Motor neuron (in vitro differentiated cells): ENCODE data around the gene CNTN5. TPM values are rescaled to one million over a fixed set of nuclear protein-coding genes. Genes with fewer than 3 reads are reported as not detected.
A peak's percentile ranks its signal among the peaks of the same experiment; 100 is the strongest.

ENCODE experiments used
- ATAC-seq, 8 experiments: fragments of 200-7000 bp; cut with Tn5 transposase; replicated peaks in 6 of 8; 2 replicates each; pipeline ENCODE4 v1.8.0; 2021; ENCODE audit warnings: mild to moderate bottlenecking in 8 of 8, moderate library complexity in 8 of 8
- H3K27ac ChIP-seq, 2 donors: fragments of 250-450 bp; sonication (Bioruptor Pico); 2 replicates each; pipeline ENCODE4 v1.9.0; 2021; ENCODE audit warnings: antibody characterized with exemption in 2 of 2, mild to moderate bottlenecking in 2 of 2, moderate library complexity in 1 of 2
- H3K4me1 ChIP-seq, 2 donors: fragments of 250-450 bp; sonication (Bioruptor Pico); replicated peaks in 1 of 2; 2 replicates each; pipeline ENCODE4 v1.6.1; 2021; ENCODE audit warnings: antibody characterized with exemption in 2 of 2, mild to moderate bottlenecking in 2 of 2, moderate library complexity in 1 of 2
- H3K4me3 ChIP-seq, 5 donors: fragments of 250-450 bp; sonication (Bioruptor Pico); 2 replicates each; pipeline ENCODE4 v1.9.0; 2021; ENCODE audit warnings: antibody characterized with exemption in 5 of 5, mild to moderate bottlenecking in 5 of 5, moderate library complexity in 4 of 5
- WGBS, 10 experiments: fragments of 450-650 bp; shearing (Covaris generic); methylation state at CpG; one replicate each; pipeline ENCODE4 v1.0.0; 2022; 5-methylcytosine and 5-hydroxymethylcytosine counted together
- in situ Hi-C, 9 experiments: fragments of 400-800 bp; cut with MboI; loops; one replicate each; pipeline ENCODE4 v1.15.0; 2021; ENCODE audit warnings: low sequenced_read_pairs in 9 of 9, low pct_unique_long_range_greater_than_20kb in 2 of 9; ENCODE audit not compliant: unreplicated experiment in 9 of 9
- total RNA-seq, 8 experiments: library from RNA; unstranded; fragments of 300-600 nt; gene quantifications; 2 replicates each; pipeline versions ENCODE4 v1.2.3 to v1.2.4, GENCODE V29; 2022

CNTN5 gene
- total RNA-seq, 8 experiments from 2014 or later: 3.1 to 22.7 (median 14.1) TPM; not detected in 2

DNA sequence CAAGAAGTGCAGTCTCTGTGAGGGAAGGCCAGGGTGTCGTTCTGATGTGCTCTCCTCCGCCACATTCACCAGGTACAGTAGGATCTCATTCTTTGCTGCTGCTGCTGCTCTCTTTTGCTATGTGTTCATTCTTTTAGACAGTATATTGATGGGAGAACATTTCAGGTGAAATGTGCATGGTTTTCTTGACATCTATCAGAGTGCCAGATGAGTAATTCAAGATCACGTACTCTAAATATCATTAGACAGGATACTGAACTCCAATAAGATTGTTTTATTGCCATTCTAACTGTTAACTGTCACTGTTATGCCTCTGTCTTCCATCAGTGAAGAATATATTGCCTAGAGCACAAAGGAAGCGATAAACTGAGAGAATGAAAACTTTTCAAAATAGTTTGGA is 895.3 kb downstream of the CNTN5 start:
- in situ Hi-C loops: no loop called here

DNA sequence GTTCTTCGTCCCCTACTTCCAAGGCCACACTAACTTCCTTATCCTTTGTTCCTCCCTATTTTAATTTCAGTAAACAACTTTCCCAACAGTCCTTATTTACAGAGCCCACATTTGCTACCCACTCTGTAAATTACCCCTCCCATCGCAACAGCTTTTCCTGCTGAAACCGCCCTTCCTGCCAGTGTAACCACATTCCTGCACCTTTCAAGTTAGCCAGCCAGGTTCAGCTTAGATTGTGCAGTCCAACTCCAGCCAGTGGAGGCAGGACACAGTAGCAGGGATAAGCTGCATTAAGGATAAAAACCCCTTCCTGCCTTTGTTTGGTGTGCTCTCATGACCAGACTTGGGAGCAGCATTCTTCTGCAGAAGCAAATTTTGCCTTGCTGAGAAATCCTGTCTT is 898.0 kb downstream of the CNTN5 start:
- Histone ChIP-seq H3K4me1 (no peaks in the 10 kb centered on the region), H3K27ac (no peak overlapping the region), H3K4me3 (no peak overlapping the region)
- in situ Hi-C loops: no loop called here
- no peak for ATAC-seq
- 0 to 90% (median 40%) methylated on average over 1 to 3 of the region's 3 CpGs; no CpG with 5 or more reads in 1 of the 10 experiments for WGBS, 10 experiments

More for the DNA sequence above, 895.3 kb downstream of the CNTN5 start:
- 6 to 100% (median 73%) methylated on average over 1 to 4 of the region's 4 CpGs for WGBS, 10 experiments
- Histone ChIP-seq H3K27ac (no peak overlapping the region), H3K4me3 (no peak overlapping the region), H3K4me1 (no peaks in the 10 kb centered on the region)
- ATAC-seq: no peak

DNA sequence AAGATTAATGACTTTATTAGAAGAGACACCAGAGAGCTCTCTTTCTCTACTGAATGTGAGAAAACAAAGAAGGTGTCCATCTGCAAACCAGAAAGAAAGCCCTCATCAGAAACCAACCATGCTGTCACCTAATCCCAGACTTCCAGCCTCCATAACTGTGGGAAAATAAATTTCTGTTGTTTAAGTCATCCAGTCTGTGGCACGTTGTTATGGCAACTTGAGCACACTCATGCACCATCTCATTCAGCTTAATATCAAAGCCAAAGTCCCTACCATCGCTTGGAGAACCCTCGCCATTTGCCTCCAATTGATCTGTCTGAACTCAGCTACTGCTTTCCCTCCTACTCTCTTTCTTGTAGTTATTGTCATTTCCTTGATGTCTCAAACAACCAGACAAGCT is 900.2 kb downstream of the CNTN5 start:
- 0 to 100% (median 60%) methylated on average over 1 to 3 of the region's 3 CpGs; no CpG with 5 or more reads in 1 of the 10 experiments for WGBS, 10 experiments
- in situ Hi-C loops: no loop called here
- H3K4me3 ChIP-seq: no peak overlapping the region
- H3K27ac ChIP-seq: no peak overlapping the region
- ATAC-seq: no peak
- H3K4me1 ChIP-seq: no peaks in the 10 kb centered on the region

DNA sequence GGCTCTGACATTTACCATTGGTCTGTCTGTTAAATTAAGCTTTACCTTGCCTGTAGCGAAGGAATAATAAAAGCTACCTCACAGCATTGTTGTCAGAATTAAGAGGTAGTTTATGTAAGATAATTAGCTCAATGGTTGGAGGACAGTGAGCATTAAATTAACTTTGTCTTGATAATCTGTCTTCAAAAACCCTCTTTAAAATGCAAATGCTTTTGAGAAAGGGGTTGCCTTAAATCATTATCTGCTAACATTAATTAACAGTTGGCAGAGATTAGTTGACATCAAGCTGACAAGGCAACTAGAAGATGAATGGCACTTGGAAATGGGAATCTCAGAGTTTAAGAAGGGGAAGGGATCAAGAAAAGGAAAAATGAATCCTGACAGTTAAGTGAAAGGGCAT is 905.2 kb downstream of the CNTN5 start:
- WGBS, 10 experiments: 0 to 100% methylated on average over 1 of the region's 1 CpG; no CpG with 5 or more reads in 8 of the 10 experiments
- in situ Hi-C loops: no loop called here
- H3K27ac ChIP-seq: no peak overlapping the region
- no peak for ATAC-seq
- H3K4me1 ChIP-seq: no peaks in the 10 kb centered on the region
- H3K4me3 ChIP-seq: no peak overlapping the region

DNA sequence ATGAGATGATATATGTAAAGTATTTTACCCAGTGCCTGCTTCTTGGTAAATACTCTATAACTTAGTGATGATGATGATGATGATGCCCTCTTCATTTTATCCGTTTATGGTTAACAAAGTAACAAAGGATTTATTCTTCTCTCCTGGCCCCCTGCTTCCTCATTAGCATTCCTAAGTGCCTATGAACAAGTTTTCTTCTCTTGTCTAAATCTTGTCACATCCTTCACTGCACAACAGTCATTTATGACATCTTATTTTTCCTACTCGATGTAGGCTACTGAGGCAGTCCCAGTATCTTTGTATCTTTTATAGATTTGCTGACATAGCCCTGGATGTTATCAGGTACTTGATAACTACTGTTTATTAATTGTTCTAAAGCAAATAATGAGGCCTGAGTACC is 911.9 kb downstream of the CNTN5 start:
- Histone ChIP-seq H3K4me3 (no peak overlapping the region), H3K4me1 (no peaks in the 10 kb centered on the region), H3K27ac (no peak overlapping the region)
- 8 to 83% (median 65%) methylated on average over 1 to 2 of the region's 2 CpGs for WGBS, 10 experiments
- no peak for ATAC-seq
- in situ Hi-C loops: no loop called here

DNA sequence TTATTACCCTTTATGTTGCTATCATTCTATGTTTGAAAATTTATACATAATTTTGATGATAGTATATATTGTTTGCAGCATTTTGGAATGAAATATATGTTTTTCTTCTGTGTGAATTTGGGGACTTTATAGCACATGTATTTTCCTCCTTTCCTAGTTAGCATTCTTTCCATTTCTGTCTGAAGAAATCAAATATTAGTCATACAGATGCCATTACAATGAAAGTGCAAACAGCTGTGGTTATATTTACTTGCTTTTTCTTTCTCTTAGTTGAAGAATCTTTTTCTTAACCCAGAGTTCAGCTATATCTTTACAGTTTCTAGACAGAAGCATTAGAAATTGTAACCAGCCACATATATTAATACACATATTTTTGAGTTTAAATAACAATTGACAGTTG is 913.3 kb downstream of the CNTN5 start:
- ATAC-seq: no peak
- Histone ChIP-seq H3K27ac (no peak overlapping the region), H3K4me1 (no peaks in the 10 kb centered on the region), H3K4me3 (no peak overlapping the region)
- in situ Hi-C loops: no loop called here

DNA sequence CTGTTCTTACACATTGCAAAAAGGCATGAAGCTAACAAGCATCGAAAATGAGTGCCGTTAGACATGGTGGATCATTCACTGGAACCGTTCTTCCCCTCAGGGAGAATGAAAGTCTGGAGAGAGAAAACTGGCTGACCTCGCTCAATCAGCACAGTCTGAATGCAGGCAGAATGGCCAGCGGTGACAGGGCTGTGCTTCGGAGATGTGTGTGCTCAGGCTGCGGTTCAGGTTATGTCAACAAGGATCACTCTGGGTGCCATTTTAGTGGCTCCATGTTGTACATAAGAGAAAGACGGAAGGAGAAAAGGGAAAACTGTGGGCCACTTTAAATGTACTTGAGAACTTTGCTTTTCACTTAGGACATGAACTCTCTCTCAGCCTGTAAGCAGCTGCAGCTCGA is 916.6 kb downstream of the CNTN5 start:
- H3K4me1 ChIP-seq: no peaks in the 10 kb centered on the region
- no peak overlapping the region for H3K4me3 ChIP-seq
- 0 to 100% (median 72%) methylated on average over 1 to 6 of the region's 9 CpGs; no CpG with 5 or more reads in 1 of the 10 experiments for WGBS, 10 experiments
- no peak for ATAC-seq
- in situ Hi-C loops: no loop called here
- no peak overlapping the region for H3K27ac ChIP-seq

DNA sequence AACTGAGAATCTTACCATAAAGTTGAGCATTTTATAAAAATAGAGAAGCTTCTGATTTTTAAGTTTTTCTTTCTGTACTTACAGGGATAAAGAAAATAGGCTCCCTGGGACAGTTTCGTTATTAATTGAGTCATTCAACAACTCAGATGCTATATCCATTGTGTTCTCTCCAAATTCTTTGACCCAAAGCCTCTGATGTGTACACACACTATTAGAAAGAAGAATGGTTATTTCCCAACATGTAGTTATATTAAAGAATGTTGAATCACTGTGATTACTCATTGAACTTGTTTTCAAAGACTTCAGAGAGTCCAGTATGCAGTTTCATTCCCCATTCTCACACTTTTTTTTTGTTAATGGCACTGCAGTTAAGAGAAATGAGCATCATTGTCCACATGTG is 932.1 kb downstream of the CNTN5 start:
- in situ Hi-C loops: no loop called here
- peak in 1 of 8 experiments; percentile 38 for ATAC-seq
- WGBS, 10 experiments: 0 to 90% (median 82%) methylated on average over 1 of the region's 1 CpG; no CpG with 5 or more reads in 2 of the 10 experiments

DNA sequence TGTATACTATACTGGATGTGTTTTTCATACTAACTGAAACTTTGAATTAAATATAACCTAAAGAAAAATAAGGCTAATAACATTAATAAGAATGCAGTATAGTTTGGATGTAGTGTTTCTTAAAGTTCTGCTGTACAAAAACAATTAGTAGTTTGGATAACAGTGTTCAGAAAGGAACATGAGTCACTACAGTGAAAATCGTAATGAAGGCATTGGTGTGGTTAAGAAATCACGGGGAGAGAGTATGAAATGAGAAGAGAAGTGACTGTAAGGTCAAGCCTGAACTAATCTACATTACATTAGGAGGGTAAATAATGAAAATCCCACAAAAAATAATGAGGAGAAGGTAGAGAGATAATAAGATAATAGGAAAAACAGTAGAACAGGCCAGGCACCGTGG is 939.8 kb downstream of the CNTN5 start:
- 7 to 91% (median 67%) methylated on average over 2 to 3 of the region's 3 CpGs for WGBS, 10 experiments
- ATAC-seq: no peak
- H3K4me3 ChIP-seq: no peak overlapping the region
- H3K27ac ChIP-seq: no peak overlapping the region
- in situ Hi-C loops: no loop called here
- H3K4me1 ChIP-seq: no peaks in the 10 kb centered on the region

More for the DNA sequence above, 932.1 kb downstream of the CNTN5 start:
- H3K4me3 ChIP-seq: no peak overlapping the region
- no peaks in the 10 kb centered on the region for H3K4me1 ChIP-seq
- no peak overlapping the region for H3K27ac ChIP-seq

DNA sequence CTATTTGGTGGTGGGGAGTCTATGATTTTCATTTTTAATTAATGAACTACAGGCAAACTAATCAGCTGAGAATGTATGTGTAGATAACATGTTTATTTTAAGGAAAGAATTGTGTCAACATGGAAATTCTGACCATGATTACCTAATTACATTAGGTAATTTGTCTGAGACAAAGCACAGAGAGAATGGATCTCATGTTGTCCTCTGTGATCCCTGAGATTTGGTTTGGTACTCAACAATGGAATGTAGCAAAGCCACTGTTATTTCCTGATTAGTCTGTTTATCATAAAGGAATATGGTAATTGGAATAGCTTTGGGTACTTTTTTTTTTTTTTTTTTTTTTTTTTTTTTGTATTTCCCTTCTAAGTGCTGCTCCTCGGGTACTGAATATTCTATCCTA is 947.6 kb downstream of the CNTN5 start:
- in situ Hi-C loops: no loop called here

DNA sequence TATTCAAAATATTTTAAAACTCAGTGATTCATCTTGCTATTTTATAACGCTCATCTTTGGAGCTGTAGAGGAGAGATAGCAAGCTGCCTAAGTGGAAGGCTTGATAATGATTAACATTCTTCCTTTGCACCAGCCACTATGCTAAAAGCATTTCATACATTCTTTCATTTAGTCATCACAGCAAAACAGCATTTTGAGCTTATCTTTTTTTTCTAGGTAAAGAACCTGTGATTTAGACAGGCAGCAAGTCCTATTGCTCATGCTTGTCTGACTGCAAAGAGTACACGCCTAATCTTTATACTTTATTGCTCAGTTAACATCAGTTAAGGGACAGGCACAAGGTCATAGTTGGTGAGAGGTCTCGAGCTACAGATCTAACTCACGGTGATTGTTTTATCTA is 953.2 kb downstream of the CNTN5 start:
- Histone ChIP-seq H3K4me1 (no peaks in the 10 kb centered on the region), H3K27ac (no peak overlapping the region), H3K4me3 (no peak overlapping the region)
- WGBS, 10 experiments: 11 to 100% (median 61%) methylated on average over 1 to 4 of the region's 4 CpGs
- peak in 1 of 8 experiments; percentile 56 for ATAC-seq
- in situ Hi-C loops: no loop called here

More for the DNA sequence above, 947.6 kb downstream of the CNTN5 start:
- no peak for ATAC-seq
- Histone ChIP-seq H3K4me3 (no peak overlapping the region), H3K27ac (no peak overlapping the region), H3K4me1 (no peaks in the 10 kb centered on the region)
- WGBS, 10 experiments: 0 to 100% (median 17%) methylated on average over 1 of the region's 1 CpG; no CpG with 5 or more reads in 5 of the 10 experiments

DNA sequence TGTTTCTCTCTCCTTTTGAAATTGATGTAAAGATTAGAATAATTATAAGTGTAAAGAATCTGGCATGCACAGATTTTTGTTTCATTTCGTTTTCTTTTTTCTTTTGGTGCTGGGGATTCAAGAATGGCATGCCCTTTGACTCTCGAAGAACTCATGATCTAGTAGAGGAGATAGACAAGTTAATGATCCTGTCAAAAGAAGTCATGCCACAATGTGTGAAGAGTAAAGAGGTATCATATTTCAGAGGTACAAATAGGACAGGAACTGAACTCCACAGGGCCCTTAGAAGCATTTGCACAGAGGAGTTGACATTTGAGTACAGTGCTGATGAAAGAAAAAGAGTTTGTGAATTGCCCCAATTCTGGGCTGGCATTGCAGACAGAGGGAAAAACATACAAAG is 958.3 kb downstream of the CNTN5 start:
- Histone ChIP-seq H3K4me1 (no peaks in the 10 kb centered on the region), H3K27ac (no peak overlapping the region), H3K4me3 (no peak overlapping the region)
- ATAC-seq: no peak
- in situ Hi-C loops: no loop called here
- 0 to 79% (median 50%) methylated on average over 1 to 2 of the region's 2 CpGs; no CpG with 5 or more reads in 1 of the 10 experiments for WGBS, 10 experiments

DNA sequence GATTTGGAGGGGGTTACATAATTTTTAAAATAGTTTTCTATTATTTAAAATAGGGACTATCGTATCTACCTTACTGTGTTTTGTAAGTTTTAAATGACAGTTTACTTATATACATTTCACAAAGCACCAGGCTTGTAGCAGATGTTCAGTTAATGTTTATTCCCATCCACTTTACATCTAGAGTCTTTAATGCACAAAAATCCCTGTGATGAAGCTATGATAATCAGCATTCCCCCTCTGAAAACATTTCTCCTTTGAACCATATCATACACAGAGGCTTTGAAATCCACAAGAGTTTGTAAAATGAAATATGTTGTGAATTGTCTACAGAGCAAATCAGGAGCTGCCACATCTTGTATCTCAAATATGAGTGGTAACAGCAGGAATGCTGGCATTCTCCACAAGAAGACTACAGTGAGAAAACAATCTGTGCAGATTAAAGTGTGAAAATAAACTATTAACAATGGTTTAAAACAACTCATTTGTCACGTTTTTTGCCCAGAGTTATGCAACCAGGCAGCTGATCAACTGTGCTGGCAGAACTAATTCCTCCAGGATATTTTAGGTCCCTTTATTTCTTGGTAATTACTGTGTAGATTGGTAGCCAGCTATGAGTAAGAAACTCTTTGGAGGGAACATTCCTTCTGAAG is 967.2 kb downstream of the CNTN5 start:
- 0 to 75% (median 46%) methylated on average over 1 to 2 of the region's 2 CpGs; no CpG with 5 or more reads in 2 of the 10 experiments for WGBS, 10 experiments
- no peak for ATAC-seq
- Histone ChIP-seq H3K27ac (no peak overlapping the region), H3K4me1 (no peaks in the 10 kb centered on the region), H3K4me3 (no peak overlapping the region)
- in situ Hi-C loops: no loop called here

DNA sequence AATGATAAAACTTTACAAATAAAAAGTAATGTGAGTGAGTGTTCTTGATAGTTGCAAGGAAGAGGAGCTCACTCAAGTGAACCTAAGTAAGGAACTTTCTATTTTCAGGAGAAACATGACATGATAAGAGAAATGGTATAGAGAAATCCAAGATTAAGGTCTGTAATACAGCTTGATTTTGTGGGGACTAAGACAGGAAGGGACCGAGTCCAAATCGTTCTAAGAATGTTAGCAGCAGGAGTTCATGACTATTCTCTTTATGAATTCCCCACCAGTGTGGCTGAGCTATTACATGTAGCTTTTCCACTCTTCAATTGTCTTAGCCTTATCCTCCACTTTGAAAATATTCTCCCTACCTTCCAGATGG is 967.7 kb downstream of the CNTN5 start:
- Histone ChIP-seq H3K4me3 (no peak overlapping the region), H3K4me1 (no peaks in the 10 kb centered on the region), H3K27ac (no peak overlapping the region)
- 0 to 83% (median 63%) methylated on average over 1 to 2 of the region's 2 CpGs; no CpG with 5 or more reads in 2 of the 10 experiments for WGBS, 10 experiments
- no peak for ATAC-seq
- in situ Hi-C loops: no loop called here
